ENCODE measurements around the gene TRPM5.

TRPM5 gene

DNA sequence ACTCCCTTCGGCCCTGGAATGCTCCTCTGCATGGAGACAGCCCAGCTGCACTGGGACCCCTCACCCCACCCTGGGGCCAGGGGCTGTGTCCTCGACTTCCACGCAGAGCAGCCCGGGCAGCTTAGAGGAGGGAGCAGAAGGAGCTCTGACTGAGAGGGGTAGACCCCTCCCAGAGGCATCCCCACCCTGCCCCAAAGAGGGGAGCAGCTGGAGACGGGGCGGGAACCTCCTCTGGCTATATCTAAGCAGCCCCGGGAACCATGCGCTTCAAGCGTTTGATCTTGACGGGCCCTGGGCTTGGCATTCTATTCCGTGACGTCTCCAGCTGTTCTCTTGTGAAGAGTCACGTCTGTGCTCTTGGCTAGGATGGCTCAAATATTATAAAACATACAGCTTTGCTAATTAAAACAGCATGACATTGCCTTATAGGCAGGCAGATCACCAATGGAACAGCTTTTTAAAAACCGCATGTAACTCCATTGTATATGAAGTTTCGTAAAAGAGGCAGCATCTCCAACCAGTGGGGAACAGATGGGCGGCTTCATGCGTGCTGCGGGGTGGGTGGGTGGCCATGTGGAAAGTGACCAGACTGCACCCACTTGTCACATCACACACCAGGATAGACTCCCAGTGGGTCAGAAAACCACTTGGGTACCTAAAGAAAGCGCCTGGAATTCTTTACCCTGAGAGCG, 8.2 kb upstream of the TRPM5 start:
- DNase-seq (ENCODE audit: low read depth) = no peak

GRCh38 chr11:2451916-2452315, 7.6 kb upstream of the TRPM5 start:
- DNase-seq (ENCODE audit: low read depth) = no peak

DNA sequence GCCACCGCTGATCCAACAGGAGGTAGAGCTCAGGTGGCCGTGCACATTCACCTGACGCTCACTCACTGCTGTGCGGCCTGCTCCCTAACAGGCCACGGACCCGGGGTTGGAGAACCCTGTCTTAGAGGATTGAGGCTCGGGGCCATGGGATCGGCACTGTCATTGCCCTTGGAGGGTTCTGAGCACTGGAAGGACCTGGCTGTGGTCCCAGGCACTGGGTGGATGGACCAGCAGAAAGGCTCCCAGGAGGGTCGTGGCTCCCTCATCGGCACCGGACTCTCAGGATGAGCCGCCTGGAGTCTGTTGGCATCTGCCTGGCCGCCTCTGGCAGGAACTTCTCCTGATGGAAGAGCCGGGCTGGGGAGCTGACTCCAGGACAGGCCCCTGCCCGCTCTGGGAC, 7.0 kb upstream of the TRPM5 start:
- DNase-seq (ENCODE audit: low read depth) = no peak

DNA sequence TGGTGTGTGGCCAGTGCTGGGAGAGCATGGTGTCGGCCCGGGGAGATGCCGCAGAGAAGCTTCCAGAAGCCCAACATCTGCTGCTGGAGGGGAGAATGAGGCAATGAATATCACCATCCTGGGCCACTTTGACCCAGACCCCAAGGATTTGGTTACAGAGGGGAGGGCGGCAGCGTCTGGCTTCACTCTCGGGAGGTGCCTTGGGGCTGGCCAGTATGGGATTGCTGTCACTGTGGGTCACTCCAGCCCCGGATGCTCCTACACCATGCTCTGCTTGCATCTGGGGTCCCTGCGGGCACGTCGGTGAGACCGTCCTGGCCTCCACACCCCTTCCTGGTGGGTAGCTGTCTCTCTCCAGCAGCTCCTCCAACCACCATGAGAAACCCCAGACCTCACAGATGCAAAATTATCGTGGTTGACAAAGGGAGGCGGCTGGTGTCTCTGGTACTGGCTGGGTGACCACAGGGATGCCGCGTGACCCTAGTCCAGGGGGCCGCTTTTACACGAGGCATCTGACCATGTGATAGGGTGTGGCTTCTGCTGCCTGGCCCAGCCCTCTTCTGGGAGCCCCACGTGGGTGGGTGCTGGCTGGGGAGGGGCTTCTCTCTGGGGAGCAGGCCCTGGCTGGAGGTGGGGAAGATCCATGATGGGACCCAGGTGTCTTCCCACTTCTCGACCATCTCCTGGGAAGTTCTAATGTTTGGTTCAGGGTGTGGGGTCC, 6.2 kb upstream of the TRPM5 start:
- no peak for DNase-seq (ENCODE audit: low read depth)

- DNase-seq (ENCODE audit: low read depth) = no peak
These were observed 5.4 kb upstream of the TRPM5 start for GRCh38 chr11:2449548-2450320.

GRCh38 chr11:2448661-2449547, 4.6 kb upstream of the TRPM5 start:
- DNase-seq (ENCODE audit: low read depth) = no peak

- DNase-seq (ENCODE audit: low read depth) = no peak
These were observed 3.8 kb upstream of the TRPM5 start for GRCh38 chr11:2447951-2448650.

- DNase-seq (ENCODE audit: low read depth) = no peak
These were observed 3.1 kb upstream of the TRPM5 start for GRCh38 chr11:2447253-2447950.

DNA sequence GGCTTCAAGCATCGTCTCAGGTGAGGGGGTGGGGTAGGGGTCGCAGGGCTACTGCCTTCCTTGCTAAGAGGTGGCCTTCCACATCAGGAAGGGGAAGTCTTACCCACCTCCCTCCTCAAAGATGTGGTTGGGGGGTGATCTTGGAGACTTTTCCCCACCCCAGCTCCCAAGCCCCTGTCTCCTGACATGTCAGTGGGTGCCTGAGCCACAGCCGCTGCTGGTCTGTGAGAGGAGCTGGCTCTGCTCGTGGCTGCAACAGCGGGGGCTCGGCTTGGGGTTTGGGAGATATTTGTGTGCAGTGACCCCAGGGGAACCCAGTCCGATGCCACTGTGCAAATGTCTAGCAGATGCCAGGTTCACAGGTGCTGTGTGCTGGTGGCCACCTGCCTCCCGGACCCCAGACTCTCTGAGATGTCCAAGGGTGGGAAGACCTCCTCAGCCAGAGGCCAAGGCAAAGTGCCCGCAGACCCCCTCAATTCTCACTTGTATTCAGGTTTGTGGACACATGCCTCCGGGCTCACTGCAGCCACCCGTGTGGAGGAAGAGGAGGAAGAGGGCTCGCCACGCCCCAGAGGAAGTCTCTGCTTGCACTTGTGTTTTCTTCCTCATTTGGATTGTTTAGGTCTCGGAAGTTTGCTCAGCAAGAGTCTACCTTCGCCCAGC, 2.4 kb upstream of the TRPM5 start:
- DNase-seq (ENCODE audit: low read depth) = no peak

GRCh38 chr11:2445746-2446551, 1.6 kb upstream of the TRPM5 start:
- DNase-seq (ENCODE audit: low read depth) = no peak

DNA sequence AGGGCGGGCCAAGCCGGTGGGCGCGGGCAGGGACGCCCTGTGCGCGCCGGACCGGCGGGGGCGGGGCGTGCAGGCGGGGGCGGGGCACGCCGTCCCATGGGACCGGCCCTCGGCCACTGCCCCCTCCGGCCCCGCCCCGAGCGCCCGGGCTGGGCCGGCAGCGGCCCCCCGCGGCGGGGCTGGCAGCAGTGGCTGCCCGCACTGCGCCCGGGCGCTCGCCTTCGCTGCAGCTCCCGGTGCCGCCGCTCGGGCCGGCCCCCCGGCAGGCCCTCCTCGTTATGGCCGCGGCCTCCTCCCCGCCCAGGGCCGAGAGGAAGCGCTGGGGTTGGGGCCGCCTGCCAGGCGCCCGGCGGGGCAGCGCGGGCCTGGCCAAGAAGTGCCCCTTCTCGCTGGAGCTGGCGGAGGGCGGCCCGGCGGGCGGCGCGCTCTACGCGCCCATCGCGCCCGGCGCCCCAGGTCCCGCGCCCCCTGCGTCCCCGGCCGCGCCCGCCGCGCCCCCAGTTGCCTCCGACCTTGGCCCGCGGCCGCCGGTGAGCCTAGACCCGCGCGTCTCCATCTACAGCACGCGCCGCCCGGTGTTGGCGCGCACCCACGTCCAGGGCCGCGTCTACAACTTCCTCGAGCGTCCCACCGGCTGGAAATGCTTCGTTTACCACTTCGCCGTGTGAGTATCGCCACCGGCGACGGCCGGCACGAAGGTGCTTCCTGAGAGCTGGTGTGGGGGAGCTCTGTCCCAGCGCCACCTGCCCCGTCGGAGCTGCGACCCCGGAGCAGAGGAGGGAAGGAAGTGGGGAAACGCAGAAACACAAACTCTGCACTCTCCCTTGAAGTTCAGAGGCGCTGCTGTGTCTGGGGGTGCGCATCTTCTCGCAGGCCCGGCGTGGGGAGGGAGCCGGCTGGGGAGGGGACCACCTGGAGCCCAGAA, 769 bp upstream of the TRPM5 start, which contains the start of gene KCNQ1:
Gene KCNQ1, plus strand, starts transcription at position 188 of the 925 bp plus-strand sequence. Its CDS starts 91 bp downstream, at position 279.
- peak; percentile 19 for DNase-seq (ENCODE audit: low read depth)

- no peak for DNase-seq (ENCODE audit: low read depth)
These were observed 908 bp downstream of the TRPM5 start for GRCh38 chr11:2443406-2443805.

- no peak for DNase-seq (ENCODE audit: low read depth)
These were observed 1.7 kb downstream of the TRPM5 start for GRCh38 chr11:2442589-2442988.

- DNase-seq (ENCODE audit: low read depth) = no peak
These were observed 3.1 kb downstream of the TRPM5 start for GRCh38 chr11:2441171-2441570.

DNA sequence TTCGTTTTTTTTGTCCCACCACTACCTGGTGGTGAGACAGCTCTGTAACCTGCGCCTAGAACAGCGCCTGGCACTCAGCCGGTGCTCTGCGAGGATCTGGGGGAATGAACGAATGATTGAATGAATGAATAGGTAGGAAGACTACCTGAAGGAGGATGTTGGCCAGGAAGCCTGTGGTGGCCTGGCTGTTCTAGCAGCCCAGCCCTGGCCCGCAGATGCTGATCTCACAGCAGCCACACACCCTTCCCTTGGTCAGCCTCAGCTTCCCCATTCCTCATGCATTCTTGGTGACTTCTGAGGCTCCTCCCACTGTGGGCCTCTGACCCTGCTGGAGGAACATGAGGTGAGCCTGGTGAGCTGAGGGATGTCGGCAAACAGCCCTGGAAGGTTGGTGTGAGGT, 3.7 kb downstream of the TRPM5 start:
- DNase-seq (ENCODE audit: low read depth) = no peak

DNA sequence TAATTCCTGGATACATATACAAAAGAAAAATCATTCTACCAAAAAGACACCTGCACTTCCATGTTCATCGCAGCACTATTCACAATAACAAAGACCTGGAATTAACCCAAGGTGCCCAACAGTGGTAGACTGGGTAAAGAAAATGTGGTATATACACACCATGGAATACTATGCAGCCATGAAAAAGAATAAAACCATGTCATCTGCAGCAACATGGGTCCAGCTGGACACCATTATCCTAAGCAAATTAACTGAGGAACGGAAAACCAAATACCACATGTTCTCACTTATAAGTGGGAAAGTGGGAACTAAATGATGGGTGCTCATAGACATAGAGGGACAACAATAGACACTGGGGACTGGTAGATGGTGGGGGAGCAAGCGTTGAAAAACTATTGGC, 4.5 kb downstream of the TRPM5 start:
- no peak for DNase-seq (ENCODE audit: low read depth)

DNA sequence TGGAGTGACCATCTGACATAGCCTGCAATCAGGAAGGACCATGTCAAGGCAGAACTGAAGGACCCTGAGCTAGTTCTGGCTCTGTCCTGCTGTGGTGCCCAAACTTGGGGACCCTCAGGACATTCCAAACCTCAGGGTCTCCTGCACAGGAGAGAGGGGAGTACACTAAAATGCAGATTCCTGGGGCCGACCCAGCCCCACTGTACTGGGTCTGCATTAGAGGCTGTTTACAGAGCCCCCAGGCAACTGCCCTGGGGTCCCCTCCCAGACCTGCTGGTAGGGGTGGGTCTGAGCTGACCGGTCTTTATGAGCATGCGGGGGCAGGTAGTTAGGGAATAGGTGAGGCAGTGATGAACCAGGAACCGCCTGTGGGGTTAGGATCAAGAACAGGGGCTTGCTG, 6.8 kb downstream of the TRPM5 start:
- DNase-seq (ENCODE audit: low read depth) = no peak

GRCh38 chr11:2436521-2437031, 7.7 kb downstream of the TRPM5 start:
- no peak for DNase-seq (ENCODE audit: low read depth)
